GM12865 (cell line): Measurements from ENCODE around the gene TSPAN15.

Experiments used
- DNase-seq: peaks from one replicate; pipeline ENCODE4 v3.0.0; 2010; ENCODE audit warnings: low read depth
- H3K4me3 ChIP-seq: 2 replicates; pipeline ENCODE4 v1.5.1; 2011; ENCODE audit warnings: mild to moderate bottlenecking, low read depth, low read length, control low read depth
- TF ChIP-seq, protein P1 (sequence below): IDR thresholded peaks from 2 replicates; pipeline ENCODE4 v1.5.1; 2011; ENCODE audit warnings: low read length, control low read depth, low read depth, inconsistent platforms; ENCODE audit not compliant: insufficient read depth; ENCODE audit errors: missing control alignments

Gene TSPAN15

DNA sequence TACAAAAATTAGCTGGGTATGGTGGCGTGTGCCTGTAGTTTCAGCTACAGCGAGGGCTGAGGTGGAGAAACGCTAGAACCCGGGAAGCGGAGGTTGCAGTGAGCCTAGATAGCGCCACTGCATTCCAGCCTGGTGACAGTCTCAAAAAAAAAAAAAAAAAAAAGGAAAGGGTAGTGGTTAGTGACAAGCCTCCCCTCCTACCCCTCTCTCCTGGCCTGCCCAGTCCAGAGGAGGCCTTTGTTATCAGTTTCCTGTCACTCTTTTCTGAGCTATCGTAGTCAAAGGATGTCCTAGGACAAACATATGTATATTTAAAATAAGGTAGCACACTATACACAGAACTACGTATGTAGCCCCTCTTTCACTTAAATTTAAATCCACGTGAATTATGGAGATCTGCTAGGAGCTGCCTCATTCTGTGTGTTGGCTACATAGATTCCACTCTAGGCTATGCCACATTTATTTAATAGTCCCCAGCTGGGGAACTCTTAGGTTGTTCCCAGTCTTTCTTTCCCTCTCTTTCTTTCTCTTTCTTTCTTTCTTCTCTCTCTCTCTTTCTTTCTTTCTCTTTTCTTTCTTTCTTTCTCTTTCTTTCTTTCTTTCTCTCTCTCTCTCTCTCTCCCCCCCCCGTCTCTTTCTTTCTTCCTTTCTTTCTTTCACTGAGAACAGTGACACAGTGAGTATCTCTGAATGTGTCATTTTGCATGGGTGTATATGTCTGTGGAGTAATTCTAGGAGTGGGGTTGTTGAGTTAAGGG, 3.9 kb downstream of the TSPAN15 start:
- TF ChIP-seq, protein P1, sequence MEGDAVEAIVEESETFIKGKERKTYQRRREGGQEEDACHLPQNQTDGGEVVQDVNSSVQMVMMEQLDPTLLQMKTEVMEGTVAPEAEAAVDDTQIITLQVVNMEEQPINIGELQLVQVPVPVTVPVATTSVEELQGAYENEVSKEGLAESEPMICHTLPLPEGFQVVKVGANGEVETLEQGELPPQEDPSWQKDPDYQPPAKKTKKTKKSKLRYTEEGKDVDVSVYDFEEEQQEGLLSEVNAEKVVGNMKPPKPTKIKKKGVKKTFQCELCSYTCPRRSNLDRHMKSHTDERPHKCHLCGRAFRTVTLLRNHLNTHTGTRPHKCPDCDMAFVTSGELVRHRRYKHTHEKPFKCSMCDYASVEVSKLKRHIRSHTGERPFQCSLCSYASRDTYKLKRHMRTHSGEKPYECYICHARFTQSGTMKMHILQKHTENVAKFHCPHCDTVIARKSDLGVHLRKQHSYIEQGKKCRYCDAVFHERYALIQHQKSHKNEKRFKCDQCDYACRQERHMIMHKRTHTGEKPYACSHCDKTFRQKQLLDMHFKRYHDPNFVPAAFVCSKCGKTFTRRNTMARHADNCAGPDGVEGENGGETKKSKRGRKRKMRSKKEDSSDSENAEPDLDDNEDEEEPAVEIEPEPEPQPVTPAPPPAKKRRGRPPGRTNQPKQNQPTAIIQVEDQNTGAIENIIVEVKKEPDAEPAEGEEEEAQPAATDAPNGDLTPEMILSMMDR: no peak
- no peak overlapping the region for H3K4me3 ChIP-seq
- no peak for DNase-seq

DNA sequence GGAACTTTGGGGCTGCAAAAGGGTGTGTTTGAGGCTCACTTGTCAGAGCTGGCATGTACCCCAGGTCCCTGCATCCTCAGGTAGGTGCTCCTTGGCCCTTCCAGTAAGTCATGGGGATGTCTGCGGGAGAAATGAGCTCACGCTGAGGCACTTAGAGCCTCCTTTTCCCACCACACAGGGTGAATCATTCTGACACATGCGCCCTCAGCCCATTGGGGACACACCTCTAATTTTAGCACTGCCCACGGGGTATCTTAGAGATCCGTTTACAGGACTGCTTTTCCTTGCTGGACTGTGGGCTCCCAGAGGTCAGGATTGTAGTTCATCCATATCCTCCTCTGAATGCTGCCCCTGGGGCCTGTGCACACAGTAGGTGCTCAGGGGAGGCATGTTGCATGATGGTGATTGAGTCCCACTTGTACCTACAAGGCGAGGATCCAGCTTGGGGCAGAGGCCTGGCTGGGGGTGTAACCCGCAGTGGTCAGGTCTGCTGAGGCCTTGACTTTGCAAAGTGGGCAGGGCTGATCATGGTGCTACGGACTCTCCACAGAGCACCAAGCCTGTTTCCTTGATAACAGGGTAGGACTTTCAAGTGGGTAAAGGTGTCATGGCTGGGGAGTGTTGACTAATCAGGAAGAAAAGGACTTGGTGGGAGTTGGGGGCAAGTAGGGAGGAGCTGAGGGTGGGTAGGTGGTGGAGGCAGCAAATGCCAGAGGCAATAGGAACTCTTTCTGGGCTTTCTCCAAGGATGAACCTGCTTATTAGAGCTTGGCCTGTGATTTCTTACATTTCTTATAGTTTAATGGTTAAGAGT, 5.8 kb downstream of the TSPAN15 start:
- TF ChIP-seq, protein P1: no peak
- no peak for DNase-seq
- H3K4me3 ChIP-seq: no peak overlapping the region

DNA sequence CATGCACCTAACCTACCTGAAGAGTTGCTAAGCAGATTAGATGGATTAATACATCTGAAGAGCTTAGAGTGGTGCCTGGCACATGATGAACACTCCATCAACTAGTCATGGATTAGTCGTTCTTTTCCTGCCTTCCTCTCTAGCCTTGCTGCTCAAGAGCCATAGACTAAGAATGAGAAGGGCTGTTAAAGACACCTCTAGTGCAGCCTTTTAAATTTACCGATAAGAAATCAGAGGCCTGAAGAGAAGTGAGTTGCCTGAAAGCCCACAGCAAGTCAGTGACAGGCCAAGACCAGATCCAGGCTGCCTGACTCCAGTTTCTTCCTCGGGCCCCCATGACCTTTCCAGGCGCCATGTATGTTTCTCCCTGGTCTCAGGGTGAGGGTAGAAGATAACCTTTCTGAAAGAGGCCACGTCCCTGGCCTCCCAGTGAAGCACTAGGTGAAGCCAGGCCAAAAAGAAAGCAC, 6.5 kb downstream of the TSPAN15 start:
- DNase-seq: no peak
- no peak overlapping the region for H3K4me3 ChIP-seq
- TF ChIP-seq, protein P1: no peak

DNA sequence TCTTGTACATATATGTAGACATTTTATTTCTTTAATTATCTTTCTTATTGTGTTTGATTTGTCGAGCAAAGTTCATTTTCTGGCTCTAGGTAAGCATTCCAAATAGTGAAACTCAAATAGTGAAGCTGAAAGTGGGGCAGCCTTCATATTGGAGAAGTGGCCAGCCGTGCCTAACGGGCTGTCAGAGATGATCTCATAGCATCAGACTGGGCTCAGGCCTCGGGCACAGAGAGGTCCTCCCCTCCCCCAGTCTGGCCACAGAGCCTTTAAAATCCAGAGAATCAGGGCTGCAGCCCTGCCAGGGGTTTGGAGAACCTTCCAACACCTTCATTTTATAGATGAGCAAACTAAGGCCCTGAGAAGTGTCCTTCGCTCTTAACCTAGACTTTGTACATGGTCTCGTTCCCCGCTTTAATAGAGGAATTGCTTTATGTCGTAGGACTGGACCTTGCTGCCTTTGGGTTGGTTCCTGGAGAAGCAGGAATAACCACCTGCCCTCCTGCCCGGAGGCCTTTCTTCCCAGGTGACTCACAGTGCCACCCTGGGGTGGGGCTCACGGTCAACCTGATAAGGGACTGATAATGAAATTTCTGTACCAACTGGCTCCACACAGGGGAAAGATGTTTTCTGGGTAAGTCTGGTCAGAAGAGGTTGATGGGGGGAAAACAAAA, 7.3 kb downstream of the TSPAN15 start:
- no peak for DNase-seq
- TF ChIP-seq, protein P1: no peak
- H3K4me3 ChIP-seq: no peak overlapping the region

DNA sequence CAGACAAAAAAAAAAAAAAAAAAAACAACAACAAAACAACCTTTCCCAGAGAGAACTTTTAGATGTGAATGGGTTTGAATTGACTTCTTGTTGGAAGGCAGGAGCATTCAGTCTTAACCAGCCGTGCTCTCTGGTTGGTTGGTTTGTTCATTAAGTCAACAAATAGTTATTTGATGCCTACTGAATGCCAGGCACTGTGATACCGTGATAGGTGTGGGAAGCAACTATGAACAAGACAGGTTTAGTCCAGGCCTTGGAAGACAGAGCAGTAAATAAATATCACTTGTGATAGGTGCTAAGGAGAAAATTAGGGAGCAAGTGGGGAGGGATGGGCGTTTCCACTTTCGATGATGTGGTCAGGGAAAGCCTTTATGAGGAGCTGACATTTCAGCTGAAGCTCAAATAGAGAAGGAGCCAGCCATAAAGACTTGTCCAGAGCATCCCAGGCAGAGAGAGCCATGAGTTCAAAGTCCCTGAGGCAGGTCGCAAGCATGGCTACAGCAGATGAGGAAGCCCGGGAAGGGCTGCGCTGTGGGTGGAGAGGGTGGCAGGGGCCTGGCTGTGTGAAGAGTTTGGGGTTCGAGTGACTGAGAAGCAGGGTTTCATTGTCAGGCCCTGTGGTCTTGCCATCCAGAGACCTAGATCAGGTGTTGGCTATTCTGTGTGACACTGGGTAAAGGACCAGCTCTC, 8.0 kb downstream of the TSPAN15 start:
- DNase-seq: no peak
- TF ChIP-seq, protein P1: no peak
- no peak overlapping the region for H3K4me3 ChIP-seq

DNA sequence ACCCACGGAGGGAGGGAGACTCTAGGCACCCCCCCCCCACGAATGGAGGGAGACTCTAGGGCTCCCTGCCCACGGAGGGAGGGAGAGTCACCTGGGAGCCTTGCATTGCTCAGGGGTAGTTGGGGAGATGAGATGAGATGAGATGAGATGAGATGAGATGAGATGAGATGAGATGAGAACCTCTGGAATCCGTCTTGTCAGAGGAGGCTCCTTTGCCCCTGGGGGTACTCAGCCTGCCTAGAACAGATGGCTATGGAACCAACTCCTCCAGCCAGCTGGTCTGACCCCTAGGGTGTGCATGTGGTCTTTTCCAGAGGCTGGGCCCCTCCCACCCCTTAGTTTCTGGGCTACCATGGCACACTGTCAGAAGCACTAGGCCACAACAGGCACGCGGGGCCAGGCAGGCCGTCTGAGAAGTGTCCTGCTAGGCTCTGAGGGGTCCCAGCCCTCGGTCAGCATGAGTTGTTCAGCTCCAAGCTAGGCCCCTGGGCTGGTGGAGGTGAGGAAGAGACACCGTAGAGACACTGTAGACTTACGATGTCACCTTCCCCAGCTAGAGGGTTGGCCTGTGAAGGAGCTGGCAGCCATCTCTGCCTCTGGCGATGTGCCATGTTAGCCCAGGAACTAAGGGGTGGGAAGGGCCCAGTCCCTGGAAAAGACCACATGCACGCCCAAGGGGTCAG, 8.8 kb downstream of the TSPAN15 start:
- TF ChIP-seq, protein P1: no peak
- no peak for DNase-seq

More for the DNA sequence above, 8.8 kb downstream of the TSPAN15 start:
- no peak overlapping the region for H3K4me3 ChIP-seq
